EL (cell line): Measurements from ENCODE around the gene BACH2.
"Not testable (repeated sequence)": the region's sequence is repeated elsewhere in the genome, so short reads cannot be mapped to it uniquely, and the experiment has no call there.

Experiments
- DNase-seq: peaks from one replicate; pipeline ENCODE4 v3.0.0-alpha.2; 2016

BACH2 gene

GRCh38 chr6:90053614-90054013 is 243.0 kb downstream of the BACH2 start:
- no peak for DNase-seq

- no peak for DNase-seq
These were observed 247.3 kb downstream of the BACH2 start for GRCh38 chr6:90049295-90049694.

GRCh38 chr6:90048206-90048967 is 248.3 kb downstream of the BACH2 start:
- no peak for DNase-seq

GRCh38 chr6:90045535-90045934 is 251.1 kb downstream of the BACH2 start:
- DNase-seq = peak; percentile 12

- DNase-seq = peak; percentile 62
These were observed 251.7 kb downstream of the BACH2 start for GRCh38 chr6:90044833-90045381.

- peak; percentile 24 for DNase-seq
These were observed 252.3 kb downstream of the BACH2 start for GRCh38 chr6:90044182-90044832.

- no peak for DNase-seq
These were observed 255.7 kb downstream of the BACH2 start for GRCh38 chr6:90040931-90041330.

GRCh38 chr6:90039911-90040310 is 256.7 kb downstream of the BACH2 start:
- peak; percentile 65 for DNase-seq

GRCh38 chr6:90038961-90039653 is 257.5 kb downstream of the BACH2 start:
- no peak for DNase-seq

GRCh38 chr6:90036963-90037362 is 259.7 kb downstream of the BACH2 start:
- DNase-seq = no peak

- DNase-seq = no peak
These were observed 261.5 kb downstream of the BACH2 start for GRCh38 chr6:90035047-90035723.

GRCh38 chr6:90033746-90034271 is 262.8 kb downstream of the BACH2 start:
- no peak for DNase-seq

GRCh38 chr6:90032489-90033212 is 264.0 kb downstream of the BACH2 start:
- not testable (repeated sequence) for DNase-seq

GRCh38 chr6:90028995-90029635 is 267.5 kb downstream of the BACH2 start:
- DNase-seq = no peak

- DNase-seq = no peak
These were observed 268.4 kb downstream of the BACH2 start for GRCh38 chr6:90028066-90028778.

- DNase-seq = no peak
These were observed 270.4 kb downstream of the BACH2 start for GRCh38 chr6:90026216-90026615.

GRCh38 chr6:90025523-90026061 is 271.1 kb downstream of the BACH2 start:
- DNase-seq = peak; percentile 80

GRCh38 chr6:90024633-90025032 is 272.0 kb downstream of the BACH2 start:
- no peak for DNase-seq

- DNase-seq = no peak
These were observed 274.9 kb downstream of the BACH2 start for GRCh38 chr6:90021711-90022110.

- DNase-seq = no peak
These were observed 275.9 kb downstream of the BACH2 start for GRCh38 chr6:90020746-90021145.

GRCh38 chr6:90019216-90019615 is 277.4 kb downstream of the BACH2 start:
- no peak for DNase-seq
